ENCODE measurements around the gene COX6A2. TPM values are rescaled to one million over a fixed set of nuclear protein-coding genes. Genes with fewer than 3 reads are reported as not detected.
"Not testable (repeated sequence)": the region's sequence is repeated elsewhere in the genome, so short reads cannot be mapped to it uniquely, and the experiment has no call there.

COX6A2 gene
- total RNA-seq, 6 experiments from 2014 or later: not detected

GRCh38 chr16:31439519-31439918 is 11.4 kb upstream of the COX6A2 start:
- Mint-ChIP-seq H3K9me3 (no peaks in the 10 kb centered on the region), H3K27me3 (ENCODE audit: insufficient read depth) (peaks cover 9% of the 10 kb centered on the region; the same call in 1 of the 2 replicates), H3K4me3 (no peak overlapping the region), H3K4me1 (ENCODE audit: low read depth) (peaks cover 23% of the 10 kb centered on the region), H3K36me3 (ENCODE audit: low read depth) (no peaks in the 10 kb centered on the region), H3K27ac (no peak overlapping the region)
- no peak for DNase-seq
- no peak for TF ChIP-seq CTCF (IDR thresholded peaks at IDR 0.05)

- not testable (repeated sequence) for H3K27me3 Mint-ChIP-seq (ENCODE audit: insufficient read depth); DNase-seq; H3K4me3 Mint-ChIP-seq; H3K9me3 Mint-ChIP-seq; H3K36me3 Mint-ChIP-seq (ENCODE audit: low read depth); H3K27ac Mint-ChIP-seq
- peaks cover 23% of the 10 kb centered on the region for H3K4me1 Mint-ChIP-seq (ENCODE audit: low read depth)
Observed at GRCh38 chr16:31439023-31439422, 10.9 kb upstream of the COX6A2 start.

- DNase-seq: no peak
- Mint-ChIP-seq H3K27me3 (ENCODE audit: insufficient read depth) (peaks cover 9% of the 10 kb centered on the region), H3K27ac (no peak overlapping the region), H3K4me3 (no peak overlapping the region), H3K4me1 (ENCODE audit: low read depth) (peaks cover 23% of the 10 kb centered on the region), H3K36me3 (ENCODE audit: low read depth) (no peaks in the 10 kb centered on the region), H3K9me3 (no peaks in the 10 kb centered on the region)
- no peak for TF ChIP-seq CTCF (IDR thresholded peaks at IDR 0.05)
Observed at GRCh38 chr16:31438414-31438813, 10.3 kb upstream of the COX6A2 start.

- no peak for TF ChIP-seq CTCF (IDR thresholded peaks at IDR 0.05)
- Mint-ChIP-seq H3K27me3 (ENCODE audit: insufficient read depth) (peaks cover 4% of the 10 kb centered on the region), H3K4me1 (ENCODE audit: low read depth) (peaks cover 12% of the 10 kb centered on the region), H3K9me3 (no peaks in the 10 kb centered on the region), H3K36me3 (ENCODE audit: low read depth) (no peaks in the 10 kb centered on the region), H3K27ac (no peak overlapping the region), H3K4me3 (no peak overlapping the region)
- no peak for DNase-seq
Observed at GRCh38 chr16:31436221-31437045, 8.3 kb upstream of the COX6A2 start.

- no peak overlapping the region for H3K27ac Mint-ChIP-seq
- H3K4me3 Mint-ChIP-seq: no peak overlapping the region
- H3K4me1 Mint-ChIP-seq (ENCODE audit: low read depth): peaks cover 6% of the 10 kb centered on the region
- H3K9me3 Mint-ChIP-seq: no peaks in the 10 kb centered on the region
- no peaks in the 10 kb centered on the region for H3K36me3 Mint-ChIP-seq (ENCODE audit: low read depth)
- DNase-seq: no peak
- peaks cover 8% of the 10 kb centered on the region for H3K27me3 Mint-ChIP-seq (ENCODE audit: insufficient read depth)
- TF ChIP-seq CTCF (IDR thresholded peaks at IDR 0.05): no peak
Observed at GRCh38 chr16:31435341-31436220, 7.4 kb upstream of the COX6A2 start.
